Epithelial cell of esophagus (primary cell): Measurements from ENCODE around the gene PKD1L1.

ENCODE experiments used
- DNase-seq: peaks from one replicate; pipeline ENCODE4 v3.0.0; 2010; ENCODE audit warnings: low read depth
- H3K4me3 ChIP-seq: 2 replicates; pipeline ENCODE4 v1.5.1; 2011; ENCODE audit warnings: mild to moderate bottlenecking, low read length, control low read depth
- TF ChIP-seq, protein P1 (sequence below): IDR thresholded peaks from 2 replicates; pipeline ENCODE4 v1.5.1; 2011; ENCODE audit warnings: low read depth, mild to moderate bottlenecking, low read length, control low read depth, inconsistent platforms; ENCODE audit not compliant: insufficient read depth; ENCODE audit errors: missing control alignments

PKD1L1 gene

GRCh38 chr7:47763063-47763974, 184.9 kb downstream of the PKD1L1 start:
- TF ChIP-seq, protein P1, sequence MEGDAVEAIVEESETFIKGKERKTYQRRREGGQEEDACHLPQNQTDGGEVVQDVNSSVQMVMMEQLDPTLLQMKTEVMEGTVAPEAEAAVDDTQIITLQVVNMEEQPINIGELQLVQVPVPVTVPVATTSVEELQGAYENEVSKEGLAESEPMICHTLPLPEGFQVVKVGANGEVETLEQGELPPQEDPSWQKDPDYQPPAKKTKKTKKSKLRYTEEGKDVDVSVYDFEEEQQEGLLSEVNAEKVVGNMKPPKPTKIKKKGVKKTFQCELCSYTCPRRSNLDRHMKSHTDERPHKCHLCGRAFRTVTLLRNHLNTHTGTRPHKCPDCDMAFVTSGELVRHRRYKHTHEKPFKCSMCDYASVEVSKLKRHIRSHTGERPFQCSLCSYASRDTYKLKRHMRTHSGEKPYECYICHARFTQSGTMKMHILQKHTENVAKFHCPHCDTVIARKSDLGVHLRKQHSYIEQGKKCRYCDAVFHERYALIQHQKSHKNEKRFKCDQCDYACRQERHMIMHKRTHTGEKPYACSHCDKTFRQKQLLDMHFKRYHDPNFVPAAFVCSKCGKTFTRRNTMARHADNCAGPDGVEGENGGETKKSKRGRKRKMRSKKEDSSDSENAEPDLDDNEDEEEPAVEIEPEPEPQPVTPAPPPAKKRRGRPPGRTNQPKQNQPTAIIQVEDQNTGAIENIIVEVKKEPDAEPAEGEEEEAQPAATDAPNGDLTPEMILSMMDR, result no peak
- no peak overlapping the region for H3K4me3 ChIP-seq
- peak; percentile 61 for DNase-seq

DNA sequence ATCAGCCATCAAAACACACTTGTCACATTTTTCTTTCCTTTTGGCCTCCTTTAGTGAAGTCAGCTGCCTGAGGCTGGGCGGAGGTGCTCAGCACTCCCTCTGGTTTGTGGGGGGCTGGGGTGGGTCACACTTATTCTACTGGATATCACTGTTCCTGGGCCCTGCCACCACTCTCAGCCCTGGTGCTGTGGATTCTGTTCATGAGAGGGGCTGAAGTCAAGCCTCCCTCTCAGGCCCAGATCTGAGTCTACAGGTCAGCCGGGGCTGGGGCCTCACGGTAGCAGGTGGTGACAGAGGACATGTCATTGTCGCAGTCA, 185.6 kb downstream of the PKD1L1 start:
- H3K4me3 ChIP-seq, result no peak overlapping the region
- no peak for DNase-seq
- TF ChIP-seq, protein P1, result no peak

GRCh38 chr7:47762207-47762606, 186.1 kb downstream of the PKD1L1 start:
- no peak for DNase-seq
- H3K4me3 ChIP-seq, result no peak overlapping the region
- TF ChIP-seq, protein P1, result no peak

DNA sequence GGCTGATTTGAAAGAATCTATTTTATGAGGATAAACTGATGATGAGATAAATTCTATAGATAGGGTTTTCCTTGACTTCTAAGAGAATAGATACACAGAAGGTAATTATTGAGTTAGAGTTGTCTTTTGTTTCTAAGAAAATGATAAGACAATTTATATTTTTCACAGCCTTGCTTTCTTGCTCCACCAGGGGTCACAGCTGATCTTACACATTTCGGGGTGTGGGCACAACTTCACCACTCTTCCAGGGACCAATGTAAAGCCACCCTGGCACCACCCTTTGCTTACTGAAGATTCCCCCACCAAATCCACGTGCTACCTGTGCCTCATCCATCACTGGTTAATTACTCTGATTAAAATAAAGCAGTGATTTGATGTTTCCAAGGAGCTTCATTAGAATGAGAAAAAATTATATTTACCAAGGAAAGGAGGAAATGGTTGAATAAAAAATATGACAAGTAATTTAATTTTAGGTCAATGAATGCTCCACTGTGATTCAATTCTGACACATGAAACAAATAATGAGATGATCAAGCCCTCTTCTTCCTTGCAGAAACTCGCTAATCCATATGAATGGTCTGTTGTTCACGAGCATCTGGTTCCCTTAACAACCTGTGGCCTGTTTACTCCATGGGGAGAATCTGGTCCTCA, 189.1 kb downstream of the PKD1L1 start:
- H3K4me3 ChIP-seq, result no peak overlapping the region
- TF ChIP-seq, protein P1, result peak; percentile 18
- DNase-seq, result no peak

- H3K4me3 ChIP-seq, result no peak overlapping the region
- TF ChIP-seq, protein P1, result no peak
- no peak for DNase-seq
Observed at GRCh38 chr7:47758546-47758945, 189.7 kb downstream of the PKD1L1 start.

DNA sequence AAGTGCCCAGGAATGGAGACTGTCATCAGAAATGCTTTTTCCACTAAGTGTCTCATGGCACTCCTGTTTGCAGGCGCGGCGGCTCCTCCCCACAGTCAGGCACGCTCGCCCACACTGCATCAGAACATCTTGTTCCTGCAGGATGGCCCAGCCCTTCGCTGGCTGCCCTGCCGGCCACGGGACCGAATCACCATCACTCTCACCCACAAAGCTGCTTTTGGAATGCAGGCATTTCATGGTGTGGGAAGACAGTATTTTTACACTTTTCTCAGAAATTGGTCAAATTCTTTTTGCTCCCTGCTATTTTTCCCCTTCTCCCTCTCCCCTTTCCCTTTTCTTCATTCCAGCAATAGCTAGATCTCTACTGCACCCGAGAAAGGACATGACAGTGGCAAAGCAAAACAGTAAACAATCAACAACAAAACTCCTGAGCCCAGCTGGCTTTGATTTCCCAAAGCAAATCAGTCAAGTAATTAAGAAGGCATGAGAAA, 190.3 kb downstream of the PKD1L1 start:
- peak; percentile 65 for DNase-seq
- TF ChIP-seq, protein P1, result no peak
- no peak overlapping the region for H3K4me3 ChIP-seq
